IMR-90 (cell line): ENCODE data around the gene SPCS3. TPM values are rescaled to one million over a fixed set of nuclear protein-coding genes. Genes with fewer than 3 reads are reported as not detected.

Experiments
- USF2 ChIP-seq: fragments of 150-350 bp; IDR thresholded peaks from 2 replicates; pipeline ENCODE4 v1.6.1; 2017; ENCODE audit warnings: mild to moderate bottlenecking, antibody characterized with exemption, low read length, low read depth
- polyA plus RNA-seq, 3 experiments: library from polyadenylated mRNA; depleted of rRNA; stranded (reverse); fragments of >200 nt; gene quantifications; 2 replicates each; pipeline ENCODE4 v1.2.3, GENCODE V29; 2012; ENCODE audit warnings: low replicate concordance in 1 of 3
- total RNA-seq: library from RNA; depleted of rRNA; stranded (reverse); fragments of >200 nt; gene quantifications from 2 replicates; pipeline ENCODE4 v1.2.3, GENCODE V29; 2012; rRNA removed

Gene SPCS3
- total and polyA plus RNA-seq, 2 of the 4 experiments (the other 2 are of a cell fraction): 41.6 to 77.4 TPM

DNA sequence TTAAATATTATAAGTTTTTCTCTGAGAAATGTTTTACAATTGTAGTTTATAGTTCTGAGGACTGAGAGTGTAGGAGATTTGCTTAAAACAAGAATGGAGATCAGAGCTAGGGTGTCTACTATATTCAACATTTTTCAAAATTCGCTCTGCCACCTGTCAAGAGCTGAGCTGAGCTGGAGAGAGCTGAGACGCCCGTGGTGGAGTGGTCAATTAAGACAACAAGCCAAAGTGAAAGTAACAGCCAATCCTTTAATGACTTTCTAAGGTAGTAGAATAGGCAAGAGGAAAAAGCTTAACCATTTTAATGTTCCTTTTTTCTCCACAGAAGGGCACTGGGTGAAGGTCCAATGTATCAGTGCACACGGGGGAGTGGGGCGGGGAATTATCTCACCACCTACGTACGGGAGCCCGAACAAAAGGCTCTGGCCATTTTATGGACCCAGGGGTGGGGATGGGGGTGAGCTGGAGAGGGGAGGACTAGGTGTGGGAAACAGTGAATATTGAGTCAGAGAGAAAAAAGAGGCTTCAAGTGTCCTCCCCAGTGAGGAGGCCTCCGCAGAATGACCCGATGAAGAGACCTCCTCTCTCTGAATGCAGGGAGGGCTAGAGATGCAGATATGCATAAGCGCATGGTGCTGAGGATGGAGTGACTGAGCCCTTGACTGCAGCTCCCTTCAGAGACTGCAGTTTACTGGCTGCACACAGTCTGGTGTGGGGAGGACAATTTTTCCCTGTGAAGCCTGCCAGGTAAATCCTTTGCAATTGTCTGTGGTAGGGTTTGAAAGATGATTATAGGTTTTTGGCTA is 60.8 kb downstream of the SPCS3 start (continued):
- no peak for TF ChIP-seq USF2

Other genes starting within 250 kb of the SPCS3 start
- under 0.01 and 0.28 TPM in 2 replicates for gene SPATA4, start 124.4 kb upstream of the SPCS3 start, total RNA-seq
- 0.09 and 0.14 TPM in 2 replicates for gene SPATA4, start 124.4 kb upstream of the SPCS3 start, polyA plus RNA-seq (2012; rRNA removed)
- 0.18 and 0.56 TPM in 2 replicates for gene ASB5, start 50.7 kb upstream of the SPCS3 start, total RNA-seq
- 0.21 and 0.32 TPM in 2 replicates for gene ASB5, start 50.7 kb upstream of the SPCS3 start, polyA plus RNA-seq (2012; rRNA removed)